HG02798 (cell line): ENCODE data around the gene CASP4.

Experiments
- ATAC-seq: cut with Tn5 transposase; IDR thresholded peaks from one replicate; pipeline ENCODE4 v1.9.1; 2021; ENCODE audit warnings: mild to moderate bottlenecking; ENCODE audit not compliant: unreplicated experiment, poor library complexity

Gene CASP4

DNA sequence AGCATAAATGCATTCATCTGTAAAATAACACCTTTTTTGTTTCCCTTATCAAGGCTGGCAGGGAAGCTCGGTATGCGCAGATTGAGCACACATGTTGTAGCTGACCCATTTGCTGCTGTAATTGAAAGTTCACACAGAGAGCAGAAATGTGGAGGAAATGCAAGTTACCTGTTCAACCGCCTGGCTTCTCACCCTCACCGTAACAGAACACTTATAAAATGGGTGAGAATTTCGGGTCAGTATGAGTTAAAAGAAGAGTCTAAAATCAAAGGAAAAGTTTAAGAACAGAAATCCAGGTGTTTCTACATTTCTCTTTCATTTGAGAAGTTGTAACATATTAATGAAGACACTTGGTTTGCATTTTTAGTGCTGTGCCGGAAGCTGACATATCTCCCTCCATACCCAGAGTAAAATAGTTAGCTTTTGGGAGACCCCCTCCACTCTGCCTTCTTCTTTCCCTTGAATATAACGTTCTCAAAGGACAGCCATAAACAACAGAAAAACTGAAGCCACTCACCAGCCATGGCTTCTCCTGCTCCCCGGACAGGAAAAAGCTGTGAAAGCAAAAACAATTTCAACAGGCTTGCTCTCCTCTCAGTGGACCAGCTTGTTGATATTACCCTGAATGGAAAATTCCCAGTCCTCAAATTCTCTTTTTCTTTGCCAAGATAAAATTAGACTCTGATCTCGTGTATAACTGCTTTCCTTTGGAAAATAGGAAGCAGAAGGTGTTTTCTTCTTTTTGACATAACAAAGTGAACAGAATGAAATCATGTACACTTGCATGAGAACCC lies 70.3 kb downstream of the CASP4 start, which contains the start of gene CASP12:
CASP12 (minus strand) TSS at position 570 of the 794 bp plus-strand sequence.
- ATAC-seq, result peak; percentile 84

DNA sequence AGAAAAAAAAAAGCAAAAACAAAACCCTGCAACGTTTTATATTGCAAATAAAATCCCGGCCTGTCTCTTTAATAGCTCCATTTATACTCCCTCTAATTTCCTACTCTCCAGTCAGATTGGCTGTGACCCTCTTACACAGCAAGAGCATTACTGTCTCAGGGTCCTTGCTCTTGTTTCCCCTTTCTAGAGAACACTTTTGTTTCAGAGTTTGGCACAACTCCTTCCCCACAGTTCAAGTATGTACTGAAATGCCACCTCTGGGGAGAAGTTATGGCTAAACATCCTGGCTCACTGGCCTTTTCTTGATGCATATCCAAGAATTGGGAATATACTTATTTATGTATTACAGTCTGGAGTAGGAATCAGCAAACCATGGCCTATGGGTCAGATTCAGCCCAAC lies 72.7 kb downstream of the CASP4 start:
- ATAC-seq, result no peak

DNA sequence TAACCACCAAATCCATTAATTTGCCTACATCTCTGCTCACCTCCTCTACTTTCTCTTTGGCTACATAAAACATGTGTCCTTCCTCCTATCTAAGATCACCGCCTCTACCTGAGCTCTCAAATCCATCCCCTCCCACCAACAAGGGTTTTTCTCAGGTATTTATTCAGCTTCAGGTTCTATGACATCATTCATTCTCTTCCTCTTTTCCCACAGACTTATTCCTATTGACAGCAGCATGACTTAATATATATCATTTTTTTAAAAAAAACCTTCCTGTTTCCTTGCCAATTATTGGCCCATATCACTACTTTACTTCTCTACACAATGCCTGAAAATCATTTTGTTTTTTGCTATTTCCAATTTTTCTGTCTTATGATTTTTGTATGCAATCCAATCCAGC lies 74.5 kb downstream of the CASP4 start:
- ATAC-seq, result no peak
